HEK293T (cell line): Measurements from ENCODE around the gene CDC45.

Source experiments
- BHLHE40 ChIP-seq: fragments of 450-650 bp; IDR thresholded peaks from 2 replicates; pipeline ENCODE4 v1.6.1; 2016; ENCODE audit warnings: mild to moderate bottlenecking, moderate library complexity, borderline replicate concordance
- CTBP1 ChIP-seq: fragments of 450-650 bp; IDR thresholded peaks from 2 replicates; pipeline ENCODE4 v1.6.1; 2016; ENCODE audit warnings: borderline replicate concordance
- ELF4 ChIP-seq: fragments of 450-650 bp; IDR thresholded peaks from 2 replicates; pipeline ENCODE4 v1.6.1; 2017; ENCODE audit warnings: antibody characterized with exemption
- FOXA1 ChIP-seq: fragments of 450-650 bp; IDR thresholded peaks from 2 replicates; pipeline ENCODE4 v1.6.1; 2016; ENCODE audit warnings: mild to moderate bottlenecking
- FOXK2 ChIP-seq: fragments of 450-650 bp; IDR thresholded peaks from 2 replicates; pipeline ENCODE4 v1.6.1; 2016; ENCODE audit warnings: mild to moderate bottlenecking
- FOXM1 ChIP-seq: fragments of 450-650 bp; IDR thresholded peaks from 2 replicates; pipeline ENCODE4 v1.6.1; 2017; ENCODE audit warnings: mild to moderate bottlenecking, borderline replicate concordance
- NFRKB ChIP-seq: fragments of 450-650 bp; IDR thresholded peaks from 2 replicates; pipeline ENCODE4 v1.6.1; 2016; ENCODE audit warnings: mild to moderate bottlenecking, moderate library complexity
- SP1 ChIP-seq: fragments of 450-650 bp; IDR thresholded peaks from 2 replicates; pipeline ENCODE4 v1.6.1; 2017
- SUZ12 ChIP-seq: fragments of 450-650 bp; IDR thresholded peaks from 2 replicates; pipeline ENCODE4 v1.6.1; 2016; ENCODE audit warnings: mild to moderate bottlenecking
- TARDBP ChIP-seq: fragments of 450-650 bp; IDR thresholded peaks from 2 replicates; pipeline ENCODE4 v1.6.1; 2016

DNA sequence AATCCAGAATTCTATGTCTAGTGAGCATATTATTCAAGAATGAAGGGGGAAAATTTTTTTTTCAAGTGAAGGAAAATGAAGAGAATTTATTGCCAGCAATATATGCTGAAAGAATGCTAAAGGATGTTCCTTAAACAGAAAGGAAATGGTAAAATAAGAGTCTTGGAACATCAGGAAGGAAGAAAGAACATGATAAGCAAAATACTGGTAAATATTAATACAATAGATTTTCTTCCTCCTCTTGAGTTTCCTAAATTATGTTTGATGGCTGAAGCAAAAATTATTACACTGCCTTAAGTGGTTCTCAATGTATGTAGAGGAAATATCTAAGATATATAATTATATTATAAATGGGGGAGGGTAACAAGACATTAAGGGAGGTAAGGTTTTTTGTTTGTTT lies 54.1 kb downstream of the CDC45 start:
- TF ChIP-seq NFRKB (no peak), SUZ12 (no peak), SP1 (no peak), FOXA1 (no peak), FOXK2 (no peak), BHLHE40 (no peak), TARDBP (no peak), ELF4 (no peak), FOXM1 (no peak), CTBP1 (no peak)
